ENCODE data around the gene GPBP1. TPM values are rescaled to one million over a fixed set of nuclear protein-coding genes. Genes with fewer than 3 reads are reported as not detected.

GPBP1 gene, protein sequence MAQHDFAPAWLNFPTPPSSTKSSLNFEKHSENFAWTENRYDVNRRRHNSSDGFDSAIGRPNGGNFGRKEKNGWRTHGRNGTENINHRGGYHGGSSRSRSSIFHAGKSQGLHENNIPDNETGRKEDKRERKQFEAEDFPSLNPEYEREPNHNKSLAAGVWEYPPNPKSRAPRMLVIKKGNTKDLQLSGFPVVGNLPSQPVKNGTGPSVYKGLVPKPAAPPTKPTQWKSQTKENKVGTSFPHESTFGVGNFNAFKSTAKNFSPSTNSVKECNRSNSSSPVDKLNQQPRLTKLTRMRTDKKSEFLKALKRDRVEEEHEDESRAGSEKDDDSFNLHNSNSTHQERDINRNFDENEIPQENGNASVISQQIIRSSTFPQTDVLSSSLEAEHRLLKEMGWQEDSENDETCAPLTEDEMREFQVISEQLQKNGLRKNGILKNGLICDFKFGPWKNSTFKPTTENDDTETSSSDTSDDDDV
- total RNA-seq (2022; extraction: Qiagen RNA extraction): 39.5 to 48.4 TPM (median 40.6 TPM) in 5 replicates

GRCh38 chr5:57173319-57174127, at the start of gene GPBP1:
GPBP1 (plus strand) TSS chr5:57174059; CDS start chr5:57214131, 40,072 bp downstream.

Other genes with a start within 250 kb of the GPBP1 start
- gene MIER3, start 221.9 kb upstream of the GPBP1 start, total RNA-seq (2022; extraction: Qiagen RNA extraction): 9.9 to 17.4 TPM (median 13.0 TPM) in 5 replicates

All from A549 treated with dexamethasone at 1 μM for 4 hours (cell line).